SK-N-SH treated with all-trans-retinoic acid at 6 μM for 48 hours (cell line): ENCODE data around the gene SP110.

Experiments
- BACH2 ChIP-seq: fragments of 250-450 bp; sonication (Bioruptor Pico); IDR thresholded peaks from 2 replicates; pipeline ENCODE4 v1.9.0; 2021; ENCODE audit warnings: mild to moderate bottlenecking, borderline replicate concordance
- CREB5 ChIP-seq: fragments of 250-450 bp; sonication (Bioruptor Pico); IDR thresholded peaks from 2 replicates; pipeline ENCODE4 v1.5.1; 2020; ENCODE audit warnings: low read depth, mild to moderate bottlenecking, moderate library complexity
- POU6F1 ChIP-seq: fragments of 250-450 bp; sonication (Bioruptor Pico); IDR thresholded peaks from 2 replicates; pipeline ENCODE4 v1.8.0; 2021; ENCODE audit warnings: low read depth, mild to moderate bottlenecking, moderate library complexity, borderline replicate concordance
- PPARA ChIP-seq: fragments of 250-450 bp; sonication (Bioruptor Pico); IDR thresholded peaks from 2 replicates; pipeline ENCODE4 v1.5.0; 2020; ENCODE audit warnings: mild to moderate bottlenecking, borderline replicate concordance
- SNAI2 ChIP-seq: fragments of 250-450 bp; sonication (Bioruptor Pico); IDR thresholded peaks from 2 replicates; pipeline ENCODE4 v1.5.0; 2020; ENCODE audit warnings: mild to moderate bottlenecking, moderate library complexity
- TCF4 ChIP-seq: fragments of 250-450 bp; sonication (Bioruptor Pico); IDR thresholded peaks from 2 replicates; pipeline ENCODE4 v1.8.0; 2021; ENCODE audit warnings: mild to moderate bottlenecking, moderate library complexity, borderline replicate concordance
- TOX ChIP-seq: fragments of 250-450 bp; sonication (Bioruptor Pico); IDR thresholded peaks from 2 replicates; pipeline ENCODE4 v1.8.0; 2021; ENCODE audit warnings: mild to moderate bottlenecking, moderate library complexity, borderline replicate concordance
- ZC3H10 ChIP-seq: fragments of 250-450 bp; sonication (Bioruptor Pico); IDR thresholded peaks from 2 replicates; pipeline ENCODE4 v1.5.1; 2021; ENCODE audit warnings: mild to moderate bottlenecking, moderate library complexity
- ZFP3 ChIP-seq: fragments of 250-450 bp; sonication (Bioruptor Pico); IDR thresholded peaks from 2 replicates; pipeline ENCODE4 v1.5.0; 2020; ENCODE audit warnings: mild to moderate bottlenecking, moderate library complexity

GRCh38 chr2:230205034-230205433 is 14.8 kb downstream of the SP110 start:
- TF ChIP-seq POU6F1 (CRISPR knock-in tag) (no peak), ZFP3 (no peak), PPARA (CRISPR knock-in tag) (no peak), CREB5 (CRISPR knock-in tag) (no peak), SNAI2 (CRISPR knock-in tag) (no peak), TCF4 (CRISPR knock-in tag) (no peak), TOX (CRISPR knock-in tag) (no peak), BACH2 (CRISPR knock-in tag) (no peak), ZC3H10 (CRISPR knock-in tag) (no peak)
